Uterus (tissue), 2 donors: ENCODE results near the gene CEBPA.

Experiments
- POLR2A ChIP-seq, 2 donors: fragments of 450-650 bp; IDR thresholded peaks; one replicate each; pipeline ENCODE4 v1.6.1; 2016; ENCODE audit warnings: antibody characterized with exemption in 2 of 2, mild to moderate bottlenecking in 1 of 2, moderate library complexity in 1 of 2
- TF ChIP-seq, protein P1 (sequence below), 4 experiments: fragments of 200-600 bp in 2 of 4; fragments of 450-650 bp in 2 of 4; sonication (generic) in 2 of 4; IDR thresholded peaks; one replicate each; pipeline ENCODE4 v1.5.1; 2016 to 2019; ENCODE audit warnings: antibody characterized with exemption in 4 of 4, mild to moderate bottlenecking in 2 of 4, moderate library complexity in 1 of 4

- TF ChIP-seq POLR2A (IDR thresholded peaks at IDR 0.05) = no peak
- TF ChIP-seq, protein P1, sequence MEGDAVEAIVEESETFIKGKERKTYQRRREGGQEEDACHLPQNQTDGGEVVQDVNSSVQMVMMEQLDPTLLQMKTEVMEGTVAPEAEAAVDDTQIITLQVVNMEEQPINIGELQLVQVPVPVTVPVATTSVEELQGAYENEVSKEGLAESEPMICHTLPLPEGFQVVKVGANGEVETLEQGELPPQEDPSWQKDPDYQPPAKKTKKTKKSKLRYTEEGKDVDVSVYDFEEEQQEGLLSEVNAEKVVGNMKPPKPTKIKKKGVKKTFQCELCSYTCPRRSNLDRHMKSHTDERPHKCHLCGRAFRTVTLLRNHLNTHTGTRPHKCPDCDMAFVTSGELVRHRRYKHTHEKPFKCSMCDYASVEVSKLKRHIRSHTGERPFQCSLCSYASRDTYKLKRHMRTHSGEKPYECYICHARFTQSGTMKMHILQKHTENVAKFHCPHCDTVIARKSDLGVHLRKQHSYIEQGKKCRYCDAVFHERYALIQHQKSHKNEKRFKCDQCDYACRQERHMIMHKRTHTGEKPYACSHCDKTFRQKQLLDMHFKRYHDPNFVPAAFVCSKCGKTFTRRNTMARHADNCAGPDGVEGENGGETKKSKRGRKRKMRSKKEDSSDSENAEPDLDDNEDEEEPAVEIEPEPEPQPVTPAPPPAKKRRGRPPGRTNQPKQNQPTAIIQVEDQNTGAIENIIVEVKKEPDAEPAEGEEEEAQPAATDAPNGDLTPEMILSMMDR (IDR thresholded peaks at IDR 0.05) = no peak
Measured at GRCh38 chr19:33263325-33264023, 38.9 kb downstream of the CEBPA start.
